HG02840 (cell line): ENCODE measurements around the gene MLPH.

Experiments used
- ATAC-seq: cut with Tn5 transposase; IDR thresholded peaks from one replicate; pipeline ENCODE4 v1.9.1; 2021; ENCODE audit warnings: mild to moderate bottlenecking, moderate library complexity, moderate number of reproducible peaks; ENCODE audit not compliant: unreplicated experiment, low FRiP score

MLPH gene

GRCh38 chr2:237515621-237516275 lies 28.7 kb downstream of the MLPH start:
- ATAC-seq, result no peak

GRCh38 chr2:237517163-237517562 lies 30.1 kb downstream of the MLPH start:
- ATAC-seq, result no peak

- ATAC-seq, result no peak
Observed at GRCh38 chr2:237517990-237518389, 30.9 kb downstream of the MLPH start.

- ATAC-seq, result no peak
Observed at GRCh38 chr2:237519506-237520245, 32.6 kb downstream of the MLPH start.

GRCh38 chr2:237520290-237520689 lies 33.2 kb downstream of the MLPH start:
- ATAC-seq, result no peak

GRCh38 chr2:237524631-237525030 lies 37.6 kb downstream of the MLPH start:
- ATAC-seq, result no peak

GRCh38 chr2:237525559-237526157 lies 38.6 kb downstream of the MLPH start:
- no peak for ATAC-seq

- no peak for ATAC-seq
Observed at GRCh38 chr2:237527233-237527632, 40.2 kb downstream of the MLPH start.

GRCh38 chr2:237527766-237528165 lies 40.7 kb downstream of the MLPH start:
- ATAC-seq, result no peak

GRCh38 chr2:237529452-237530402 lies 42.7 kb downstream of the MLPH start:
- peak; percentile 67 for ATAC-seq

- ATAC-seq, result no peak
Observed at GRCh38 chr2:237530472-237531433, 43.7 kb downstream of the MLPH start.

GRCh38 chr2:237532160-237532559 lies 45.1 kb downstream of the MLPH start:
- ATAC-seq, result no peak

GRCh38 chr2:237533668-237534161 lies 46.7 kb downstream of the MLPH start:
- ATAC-seq, result no peak

GRCh38 chr2:237534380-237534779 lies 47.3 kb downstream of the MLPH start:
- no peak for ATAC-seq

GRCh38 chr2:237535385-237536082 lies 48.5 kb downstream of the MLPH start:
- no peak for ATAC-seq

- no peak for ATAC-seq
Observed at GRCh38 chr2:237536083-237536415, 49.0 kb downstream of the MLPH start.

- ATAC-seq, result no peak
Observed at GRCh38 chr2:237536617-237537016, 49.6 kb downstream of the MLPH start.

GRCh38 chr2:237538001-237538720 lies 51.1 kb downstream of the MLPH start:
- ATAC-seq, result no peak
